ENCODE data around the gene INAFM2. TPM values are rescaled to one million over a fixed set of nuclear protein-coding genes. Genes with fewer than 3 reads are reported as not detected.

INAFM2 gene
- total RNA-seq, 2 experiments from 2014 or later, result 6.6 to 8.5 TPM

DNA sequence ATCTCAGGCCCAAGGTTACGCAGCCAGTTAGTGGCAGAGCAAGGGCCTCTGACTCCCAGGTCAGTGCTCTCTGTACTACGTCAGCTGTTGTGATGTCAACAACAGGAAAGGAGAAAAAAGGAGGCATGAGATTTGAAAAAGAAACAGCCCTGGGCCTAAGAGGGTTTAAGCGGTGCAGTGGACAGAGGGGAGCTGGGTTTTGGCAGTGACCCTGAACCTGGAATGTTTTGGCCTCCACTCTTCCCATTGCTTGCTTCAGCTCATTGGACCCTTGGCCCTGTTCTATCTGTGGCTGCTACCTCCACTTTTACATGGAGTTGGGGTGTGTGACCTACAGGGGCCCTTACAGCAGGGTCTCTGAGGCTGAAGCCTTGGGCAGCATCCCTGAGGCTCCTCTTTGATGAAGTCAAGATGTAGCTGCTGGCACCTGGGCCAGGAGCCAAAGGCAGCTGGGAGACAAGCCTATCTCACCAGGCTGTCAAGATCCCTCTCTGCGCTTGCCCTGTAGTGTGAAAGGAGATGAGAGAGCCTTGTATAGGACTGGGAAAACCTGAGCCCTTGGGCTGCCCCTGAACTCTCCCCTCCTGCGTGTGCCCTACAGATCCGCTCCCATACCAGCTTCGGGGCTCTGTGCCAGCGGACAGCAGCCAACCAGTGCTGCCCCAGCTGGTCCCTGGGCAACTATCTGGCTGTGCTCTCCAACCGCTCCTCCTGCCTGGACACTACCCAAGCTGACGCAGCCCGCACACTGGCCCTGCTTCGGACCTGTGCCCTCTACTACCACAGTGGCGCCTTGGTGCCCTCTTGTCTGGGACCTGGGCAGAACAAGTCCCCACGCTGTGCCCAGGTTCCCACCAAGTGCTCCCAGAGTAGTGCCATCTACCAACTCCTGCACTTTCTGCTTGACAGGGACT lies 43.2 kb downstream of the INAFM2 start:
- no peak for DNase-seq
- Mint-ChIP-seq H3K9me3 (no peaks in the 10 kb centered on the region), H3K27me3 (peaks cover 6% of the 10 kb centered on the region), H3K27ac (peak overlapping the region; percentile 84), H3K4me1 (peaks cover 13% of the 10 kb centered on the region), H3K4me3 (peak overlapping the region; percentile 72), H3K36me3 (ENCODE audit: low read depth) (no peaks in the 10 kb centered on the region)
- CTCF ChIA-PET, result interaction anchor here (0.7 to 4.8 kb wide), 14 partner anchors 10 to 68 kb away, joined by 3 to 42 read pairs (median 7); partner anchors contain the start of genes DISP2, INAFM2, IVD and PLCB2
- POLR2A ChIA-PET, result no interaction called here

DNA sequence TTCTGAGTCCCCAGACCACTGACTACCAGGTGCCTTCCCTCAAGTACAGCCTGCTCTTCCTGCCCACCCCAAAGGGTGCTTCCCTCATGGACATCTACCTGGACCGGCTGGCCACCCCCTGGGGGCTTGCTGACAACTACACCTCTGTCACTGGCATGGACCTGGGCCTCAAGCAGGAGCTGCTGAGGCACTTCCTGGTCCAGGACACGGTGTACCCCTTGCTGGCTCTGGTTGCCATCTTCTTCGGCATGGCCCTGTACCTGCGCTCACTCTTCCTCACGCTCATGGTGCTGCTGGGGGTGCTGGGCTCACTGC lies 43.8 kb downstream of the INAFM2 start:
- peak overlapping the region; percentile 84 for H3K27ac Mint-ChIP-seq
- H3K4me1 Mint-ChIP-seq, result peaks cover 13% of the 10 kb centered on the region
- H3K27me3 Mint-ChIP-seq, result peaks cover 6% of the 10 kb centered on the region
- ChIA-PET CTCF (interaction anchor here (0.6 to 4.8 kb wide), 21 partner anchors 8 to 73 kb away, joined by 3 to 42 read pairs (median 5); partner anchors contain the start of genes BAHD1, DISP2, INAFM2 and IVD), POLR2A (no interaction called here)
- H3K4me3 Mint-ChIP-seq, result peak overlapping the region; percentile 72
- no peaks in the 10 kb centered on the region for H3K9me3 Mint-ChIP-seq
- no peak for DNase-seq
- H3K36me3 Mint-ChIP-seq (ENCODE audit: low read depth), result no peaks in the 10 kb centered on the region

DNA sequence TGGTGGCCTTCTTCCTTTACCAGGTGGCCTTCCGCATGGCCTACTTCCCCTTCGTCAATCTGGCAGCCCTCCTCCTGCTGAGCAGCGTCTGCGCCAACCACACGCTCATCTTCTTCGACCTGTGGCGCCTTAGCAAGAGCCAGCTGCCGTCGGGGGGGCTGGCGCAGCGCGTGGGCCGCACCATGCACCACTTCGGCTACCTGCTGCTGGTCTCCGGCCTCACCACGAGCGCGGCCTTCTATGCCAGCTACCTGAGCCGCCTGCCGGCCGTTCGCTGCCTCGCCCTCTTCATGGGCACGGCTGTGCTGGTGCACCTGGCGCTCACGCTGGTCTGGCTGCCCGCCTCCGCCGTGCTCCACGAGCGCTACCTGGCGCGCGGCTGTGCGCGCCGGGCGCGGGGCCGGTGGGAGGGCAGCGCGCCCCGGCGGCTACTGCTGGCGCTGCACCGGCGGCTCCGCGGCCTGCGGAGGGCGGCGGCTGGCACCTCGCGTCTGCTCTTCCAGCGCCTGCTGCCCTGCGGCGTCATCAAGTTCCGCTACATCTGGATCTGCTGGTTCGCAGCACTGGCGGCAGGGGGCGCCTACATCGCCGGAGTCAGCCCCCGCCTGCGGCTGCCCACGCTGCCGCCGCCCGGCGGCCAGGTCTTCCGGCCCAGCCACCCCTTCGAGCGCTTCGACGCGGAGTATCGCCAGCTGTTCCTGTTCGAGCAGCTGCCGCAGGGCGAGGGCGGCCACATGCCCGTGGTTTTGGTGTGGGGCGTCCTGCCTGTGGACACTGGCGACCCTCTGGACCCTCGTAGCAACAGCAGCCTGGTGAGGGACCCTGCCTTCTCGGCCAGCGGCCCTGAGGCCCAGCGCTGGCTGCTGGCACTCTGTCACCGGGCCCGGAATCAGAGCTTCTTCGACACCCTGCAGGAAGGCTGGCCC lies 44.5 kb downstream of the INAFM2 start:
- ChIA-PET POLR2A (no interaction called here), CTCF (interaction anchor here (0.6 to 4.8 kb wide), 30 partner anchors 9 to 73 kb away, joined by 3 to 42 read pairs (median 4); partner anchors contain the start of genes BAHD1, DISP2, INAFM2 and IVD)
- no peaks in the 10 kb centered on the region for H3K36me3 Mint-ChIP-seq (ENCODE audit: low read depth)
- H3K4me3 Mint-ChIP-seq, result peak overlapping the region; percentile 72
- peaks cover 13% of the 10 kb centered on the region for H3K4me1 Mint-ChIP-seq
- no peaks in the 10 kb centered on the region for H3K9me3 Mint-ChIP-seq
- peaks cover 6% of the 10 kb centered on the region for H3K27me3 Mint-ChIP-seq
- DNase-seq, result peak; percentile 89
- H3K27ac Mint-ChIP-seq, result peak overlapping the region; percentile 84

DNA sequence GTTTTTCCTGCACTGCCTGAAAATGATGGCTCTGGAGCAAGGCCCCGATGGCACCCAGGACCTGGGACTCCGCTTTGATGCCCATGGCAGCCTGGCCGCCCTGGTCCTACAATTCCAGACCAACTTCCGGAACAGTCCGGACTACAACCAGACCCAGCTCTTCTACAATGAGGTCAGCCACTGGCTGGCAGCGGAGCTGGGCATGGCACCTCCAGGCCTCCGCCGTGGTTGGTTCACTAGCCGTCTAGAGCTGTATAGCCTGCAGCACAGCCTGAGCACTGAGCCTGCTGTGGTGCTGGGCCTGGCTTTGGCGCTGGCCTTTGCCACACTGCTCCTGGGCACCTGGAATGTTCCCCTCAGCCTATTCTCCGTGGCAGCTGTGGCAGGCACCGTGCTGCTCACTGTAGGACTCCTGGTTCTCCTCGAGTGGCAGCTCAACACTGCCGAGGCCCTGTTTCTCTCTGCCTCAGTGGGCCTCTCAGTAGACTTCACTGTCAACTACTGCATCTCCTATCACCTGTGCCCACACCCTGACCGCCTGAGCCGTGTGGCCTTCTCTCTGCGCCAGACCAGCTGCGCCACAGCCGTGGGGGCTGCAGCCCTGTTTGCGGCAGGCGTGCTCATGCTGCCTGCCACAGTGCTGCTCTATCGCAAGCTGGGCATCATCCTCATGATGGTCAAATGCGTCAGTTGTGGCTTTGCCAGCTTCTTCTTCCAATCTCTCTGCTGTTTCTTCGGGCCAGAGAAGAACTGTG lies 45.4 kb downstream of the INAFM2 start:
- Mint-ChIP-seq H3K4me3 (no peak overlapping the region), H3K27me3 (peaks cover 6% of the 10 kb centered on the region), H3K27ac (peak overlapping the region; percentile 36), H3K4me1 (peaks cover 13% of the 10 kb centered on the region), H3K9me3 (no peaks in the 10 kb centered on the region), H3K36me3 (ENCODE audit: low read depth) (no peaks in the 10 kb centered on the region)
- CTCF ChIA-PET, result interaction anchor here (0.7 to 4.8 kb wide), 23 partner anchors 8 to 81 kb away, joined by 3 to 42 read pairs (median 6); partner anchors contain the start of genes BAHD1, DISP2, INAFM2 and IVD
- POLR2A ChIA-PET, result no interaction called here
- DNase-seq, result no peak

DNA sequence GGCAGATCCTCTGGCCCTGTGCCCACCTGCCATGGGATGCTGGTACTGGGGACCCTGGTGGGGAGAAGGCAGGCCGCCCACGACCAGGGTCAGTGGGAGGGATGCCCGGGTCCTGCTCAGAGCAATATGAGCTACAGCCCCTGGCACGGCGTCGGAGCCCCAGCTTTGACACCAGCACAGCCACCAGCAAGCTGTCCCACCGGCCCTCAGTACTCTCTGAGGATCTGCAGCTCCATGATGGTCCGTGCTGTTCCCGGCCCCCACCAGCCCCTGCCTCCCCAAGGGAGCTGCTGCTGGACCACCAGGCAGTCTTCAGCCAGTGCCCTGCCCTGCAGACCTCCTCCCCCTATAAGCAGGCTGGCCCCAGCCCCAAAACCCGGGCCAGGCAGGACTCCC lies 46.0 kb downstream of the INAFM2 start:
- POLR2A ChIA-PET, result no interaction called here
- no peak for DNase-seq
- CTCF ChIA-PET, result interaction anchor here (0.9 to 4.8 kb wide), 12 partner anchors 10 to 95 kb away, joined by 3 to 42 read pairs (median 6); partner anchors contain the start of genes DISP2, IVD and KNSTRN
- Mint-ChIP-seq H3K4me3 (no peak overlapping the region), H3K27me3 (peaks cover 6% of the 10 kb centered on the region), H3K4me1 (peaks cover 13% of the 10 kb centered on the region), H3K27ac (no peak overlapping the region), H3K36me3 (ENCODE audit: low read depth) (no peaks in the 10 kb centered on the region), H3K9me3 (no peaks in the 10 kb centered on the region)

DNA sequence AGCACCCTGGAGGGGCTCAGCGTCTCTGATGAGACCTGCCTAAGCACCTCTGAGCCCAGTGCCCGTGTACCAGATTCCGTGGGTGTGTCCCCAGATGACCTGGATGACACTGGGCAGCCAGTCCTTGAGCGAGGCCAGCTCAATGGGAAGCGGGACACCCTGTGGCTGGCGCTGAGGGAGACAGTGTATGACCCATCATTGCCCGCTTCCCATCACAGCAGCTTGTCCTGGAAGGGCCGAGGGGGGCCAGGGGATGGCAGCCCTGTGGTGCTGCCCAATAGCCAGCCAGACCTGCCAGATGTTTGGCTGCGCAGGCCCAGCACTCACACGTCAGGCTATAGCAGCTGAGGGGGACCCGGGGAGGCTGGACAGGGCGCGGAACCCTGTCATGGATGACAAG lies 46.5 kb downstream of the INAFM2 start:
- no peak for DNase-seq
- peaks cover 6% of the 10 kb centered on the region for H3K27me3 Mint-ChIP-seq
- H3K36me3 Mint-ChIP-seq (ENCODE audit: low read depth), result no peaks in the 10 kb centered on the region
- no peak overlapping the region for H3K27ac Mint-ChIP-seq
- POLR2A ChIA-PET, result no interaction called here
- H3K4me3 Mint-ChIP-seq, result no peak overlapping the region
- CTCF ChIA-PET, result interaction anchor here (0.9 to 4.2 kb wide), 10 partner anchors 10 to 95 kb away, joined by 3 to 21 read pairs (median 6); partner anchors contain the start of genes IVD and KNSTRN
- peaks cover 13% of the 10 kb centered on the region for H3K4me1 Mint-ChIP-seq
- no peaks in the 10 kb centered on the region for H3K9me3 Mint-ChIP-seq

DNA sequence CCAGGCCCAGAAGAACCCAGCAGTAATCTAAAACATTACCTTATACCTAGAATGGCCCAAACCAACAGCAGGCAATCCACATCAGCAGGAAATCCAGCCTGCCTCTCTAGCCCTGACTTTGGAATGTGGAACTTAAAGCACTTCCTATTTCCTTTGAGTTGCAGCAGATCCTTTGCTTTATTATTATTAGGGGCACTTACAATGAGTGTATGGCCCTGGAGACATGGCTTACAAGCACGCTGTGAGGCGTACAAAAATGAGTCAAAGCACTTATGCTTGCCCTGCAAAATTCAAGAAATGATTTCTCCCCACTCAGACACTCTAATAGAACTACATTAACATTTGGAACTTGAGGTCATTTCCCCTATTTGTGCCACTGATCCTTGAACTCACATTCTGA lies 49.5 kb downstream of the INAFM2 start:
- DNase-seq, result no peak
- no peaks in the 10 kb centered on the region for H3K36me3 Mint-ChIP-seq (ENCODE audit: low read depth)
- H3K4me1 Mint-ChIP-seq, result no peaks in the 10 kb centered on the region
- H3K9me3 Mint-ChIP-seq, result no peaks in the 10 kb centered on the region
- peaks cover 6% of the 10 kb centered on the region for H3K27me3 Mint-ChIP-seq
- ChIA-PET CTCF (no interaction called here), POLR2A (no interaction called here)
- no peak overlapping the region for H3K4me3 Mint-ChIP-seq
- no peak overlapping the region for H3K27ac Mint-ChIP-seq

Other genes starting within 250 kb of the INAFM2 start
- gene BMF, start 214.8 kb upstream of the INAFM2 start, total RNA-seq, result 1 to 10 TPM; 8.5 to 8.6 TPM
- 10 to 100 TPM; 81.1 to 89.0 TPM for gene BUB1B, start 162.6 kb upstream of the INAFM2 start, total RNA-seq
- under 1 TPM; 0.35 to 0.47 TPM for gene PAK6, start 84.6 kb upstream of the INAFM2 start, total RNA-seq
- gene ANKRD63, start 40.6 kb upstream of the INAFM2 start, total RNA-seq, result under 1 TPM in 1 of 2 experiments, not detected in 1; 0.17 TPM
- 100 to 1,000 TPM; 195 to 196 TPM for gene PLCB2, start 15.8 kb upstream of the INAFM2 start, total RNA-seq
- 1 to 10 TPM in 1 of 2 experiments, under 1 TPM in 1; 0.81 to 1.0 TPM for gene CCDC9B, start 17.2 kb downstream of the INAFM2 start, total RNA-seq
- gene PHGR1, start 27.3 kb downstream of the INAFM2 start, total RNA-seq, result not detected
- gene DISP2, start 34.5 kb downstream of the INAFM2 start, total RNA-seq, result 1 to 10 TPM in 1 of 2 experiments, under 1 TPM in 1; 0.60 to 1.4 TPM
- 10 to 100 TPM; 57.5 to 63.3 TPM for gene KNSTRN, start 59.0 kb downstream of the INAFM2 start, total RNA-seq
- gene IVD, start 82.1 kb downstream of the INAFM2 start, total RNA-seq, result 10 to 100 TPM; 38.4 to 47.1 TPM
- gene BAHD1, start 117.3 kb downstream of the INAFM2 start, total RNA-seq, result 10 to 100 TPM; 28.7 to 30.8 TPM
- gene CHST14, start 147.3 kb downstream of the INAFM2 start, total RNA-seq, result 10 to 100 TPM; 14.3 to 14.6 TPM
- 10 to 100 TPM; 17.0 to 22.7 TPM for gene CCDC32, start 241.3 kb downstream of the INAFM2 start, total RNA-seq
- gene RPUSD2, start 245.6 kb downstream of the INAFM2 start, total RNA-seq, result 10 to 100 TPM in 1 of 2 experiments, 1 to 10 TPM in 1; 10.0 to 13.0 TPM